DMS53 (cell line): ENCODE data around the gene CDC42BPG.

ENCODE experiments used
- DNase-seq: peaks from one replicate; lab custom pipeline; 2025; lab: John Stamatoyannopoulos, UW

The CDC42BPG gene

DNA sequence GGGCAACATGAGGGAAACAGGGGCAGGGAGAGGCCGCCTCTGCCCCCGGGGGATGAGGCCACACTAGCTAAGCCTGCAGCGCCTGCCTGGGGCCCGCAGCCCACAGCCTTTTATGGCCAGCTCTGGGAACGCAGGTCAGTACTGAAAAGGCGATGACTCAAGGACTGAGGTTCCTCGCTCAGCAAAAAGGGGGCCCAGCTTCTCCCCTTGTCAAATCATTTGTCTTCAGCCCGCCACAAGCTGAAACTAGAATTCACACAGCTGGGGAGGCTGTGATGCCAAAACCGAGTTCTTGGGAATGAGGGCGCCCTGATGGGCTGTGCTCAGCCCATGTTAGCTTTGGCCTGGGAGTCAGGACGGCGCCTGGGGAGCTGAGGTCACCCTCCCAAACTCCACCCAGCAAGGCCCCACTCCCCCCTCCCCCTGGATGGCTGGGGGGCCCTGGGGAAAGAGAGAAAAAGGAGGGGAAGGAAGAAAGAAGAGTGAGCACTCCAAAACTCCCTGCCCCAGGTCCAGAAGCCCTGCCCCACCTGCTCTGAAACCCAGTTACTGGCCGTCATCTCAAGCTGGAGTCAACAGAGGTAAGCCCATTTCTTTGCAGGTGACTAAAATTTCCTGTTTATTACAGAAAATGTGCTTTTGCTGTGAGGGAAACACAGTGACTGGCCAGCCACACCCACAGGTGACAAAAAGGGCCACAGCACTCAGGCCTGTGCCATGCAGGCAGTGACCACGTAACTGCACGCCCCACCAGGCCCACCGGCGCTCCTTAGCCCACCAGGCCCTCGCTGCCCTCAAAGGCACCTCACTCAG is 20.2 kb upstream of the CDC42BPG start:
- DNase-seq = no peak

GRCh38 chr11:64864135-64864472 is 19.7 kb upstream of the CDC42BPG start:
- no peak for DNase-seq

- DNase-seq = no peak
These were observed 19.1 kb upstream of the CDC42BPG start for GRCh38 chr11:64863391-64864060.

DNA sequence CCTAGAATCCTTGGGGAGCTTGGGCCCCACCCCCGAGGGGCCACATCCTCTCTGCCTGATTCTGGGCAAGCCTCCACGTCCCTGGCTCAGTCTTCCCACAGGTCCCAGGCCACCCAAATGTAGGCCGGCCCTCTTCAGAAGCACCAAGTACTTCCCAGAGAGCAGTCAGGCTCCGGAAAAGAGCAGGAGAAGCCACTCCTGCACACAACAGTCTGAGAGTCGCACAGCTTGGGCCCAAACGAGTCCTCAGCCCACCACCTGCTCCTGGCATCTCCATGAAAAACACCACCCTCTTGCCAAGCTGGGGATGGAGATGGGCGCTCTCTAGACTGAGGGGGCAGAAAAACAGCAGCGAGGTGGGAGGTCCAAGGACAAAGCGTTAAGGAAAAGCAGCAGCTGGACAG is 18.5 kb upstream of the CDC42BPG start:
- DNase-seq = no peak

DNA sequence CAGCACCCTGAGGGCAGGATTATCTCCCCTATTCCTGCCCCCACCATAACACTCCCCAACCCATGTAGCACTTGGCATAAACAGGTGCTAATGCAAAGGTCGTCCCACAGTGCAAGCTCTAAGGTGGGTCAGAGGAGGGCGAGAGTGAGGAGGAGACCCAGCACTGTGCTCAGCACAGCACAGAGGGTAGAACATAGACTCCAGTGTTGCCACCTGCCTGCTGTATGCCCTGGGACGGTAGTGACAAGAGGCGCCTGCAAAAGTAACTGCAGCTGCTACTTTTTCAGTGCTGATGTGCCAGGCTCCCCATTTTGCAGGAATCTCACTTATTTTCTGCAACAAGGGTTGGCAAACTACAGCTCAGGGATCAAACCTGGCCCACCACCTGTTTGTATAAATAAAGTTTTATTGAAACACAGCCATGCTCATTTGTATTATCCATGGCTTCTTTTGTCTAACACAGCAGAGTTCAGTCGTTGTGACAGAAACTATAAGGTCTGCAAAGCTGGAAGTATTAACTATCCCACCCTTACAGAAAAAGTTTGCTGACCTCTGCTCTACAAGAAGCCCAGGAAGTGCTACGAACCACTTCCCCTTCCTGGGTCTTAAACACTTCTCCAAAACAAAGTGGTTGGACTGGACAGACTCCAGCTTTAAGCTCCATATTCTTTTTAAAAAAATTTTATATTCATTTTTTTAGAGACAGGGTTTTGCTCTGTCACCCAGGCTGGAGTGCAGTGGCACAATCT is 16.9 kb upstream of the CDC42BPG start:
- DNase-seq = no peak

DNA sequence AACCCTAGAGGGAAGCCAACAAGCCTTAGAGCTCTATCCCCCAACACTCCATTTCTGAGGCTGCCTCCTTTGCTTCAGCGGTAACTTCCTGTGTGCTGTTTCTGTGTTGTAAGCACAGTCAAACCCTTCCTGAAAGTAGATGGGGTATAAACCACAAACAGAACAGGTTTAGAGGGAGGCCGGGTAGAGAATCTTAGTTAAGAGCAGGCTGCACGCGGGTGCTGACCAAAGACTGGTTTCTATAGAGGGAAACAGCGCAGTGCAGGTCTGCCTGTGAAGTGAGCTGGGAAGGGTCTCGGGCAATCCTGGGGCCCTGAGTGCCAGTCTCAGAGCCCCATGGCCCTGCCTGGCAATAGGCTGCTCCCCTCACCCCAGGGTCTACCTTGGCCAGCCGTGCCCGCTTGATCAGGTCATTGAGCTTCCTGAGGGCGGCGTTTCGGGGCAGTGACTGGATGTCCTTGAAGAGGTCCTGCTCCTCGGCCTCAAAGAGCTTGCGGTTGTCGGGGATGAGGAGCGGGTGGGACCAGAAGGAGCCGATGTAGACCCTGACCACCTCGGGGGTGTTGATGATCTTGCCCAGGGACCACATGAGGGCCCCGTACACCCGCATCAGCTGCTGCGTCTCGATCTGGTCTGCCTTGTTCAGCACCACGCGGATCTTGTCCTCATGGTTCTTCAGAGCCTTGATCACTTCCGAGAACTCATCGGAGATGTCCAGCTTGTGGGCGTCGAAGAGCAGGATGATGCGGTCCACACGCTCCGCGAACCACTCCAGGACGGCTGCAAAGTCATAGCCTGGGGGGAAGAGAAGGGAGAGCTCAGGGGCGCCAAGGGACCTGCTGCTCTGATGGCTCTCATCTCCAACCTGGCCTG is 15.3 kb upstream of the CDC42BPG start:
- DNase-seq = no peak

GRCh38 chr11:64858467-64859263 is 14.2 kb upstream of the CDC42BPG start:
- DNase-seq = no peak

DNA sequence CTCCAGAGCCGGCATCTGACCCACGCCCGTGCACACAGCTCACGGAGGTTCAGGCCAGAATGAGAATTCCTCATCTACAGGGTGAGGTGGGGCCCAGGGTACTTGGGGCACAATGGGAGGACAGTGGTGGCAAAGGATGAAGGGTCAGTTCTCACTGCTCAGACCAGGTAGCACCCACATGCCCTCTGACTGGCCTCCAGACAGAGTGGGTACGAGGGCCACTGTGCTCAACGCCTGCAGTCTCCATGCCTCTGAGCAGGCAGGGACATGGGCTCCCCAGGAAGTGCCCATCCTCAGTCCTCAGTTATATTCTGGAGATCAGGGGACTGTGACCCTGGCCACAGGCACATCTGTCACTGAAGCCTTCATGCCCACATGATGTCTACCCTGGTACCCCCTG is 13.0 kb upstream of the CDC42BPG start:
- no peak for DNase-seq

DNA sequence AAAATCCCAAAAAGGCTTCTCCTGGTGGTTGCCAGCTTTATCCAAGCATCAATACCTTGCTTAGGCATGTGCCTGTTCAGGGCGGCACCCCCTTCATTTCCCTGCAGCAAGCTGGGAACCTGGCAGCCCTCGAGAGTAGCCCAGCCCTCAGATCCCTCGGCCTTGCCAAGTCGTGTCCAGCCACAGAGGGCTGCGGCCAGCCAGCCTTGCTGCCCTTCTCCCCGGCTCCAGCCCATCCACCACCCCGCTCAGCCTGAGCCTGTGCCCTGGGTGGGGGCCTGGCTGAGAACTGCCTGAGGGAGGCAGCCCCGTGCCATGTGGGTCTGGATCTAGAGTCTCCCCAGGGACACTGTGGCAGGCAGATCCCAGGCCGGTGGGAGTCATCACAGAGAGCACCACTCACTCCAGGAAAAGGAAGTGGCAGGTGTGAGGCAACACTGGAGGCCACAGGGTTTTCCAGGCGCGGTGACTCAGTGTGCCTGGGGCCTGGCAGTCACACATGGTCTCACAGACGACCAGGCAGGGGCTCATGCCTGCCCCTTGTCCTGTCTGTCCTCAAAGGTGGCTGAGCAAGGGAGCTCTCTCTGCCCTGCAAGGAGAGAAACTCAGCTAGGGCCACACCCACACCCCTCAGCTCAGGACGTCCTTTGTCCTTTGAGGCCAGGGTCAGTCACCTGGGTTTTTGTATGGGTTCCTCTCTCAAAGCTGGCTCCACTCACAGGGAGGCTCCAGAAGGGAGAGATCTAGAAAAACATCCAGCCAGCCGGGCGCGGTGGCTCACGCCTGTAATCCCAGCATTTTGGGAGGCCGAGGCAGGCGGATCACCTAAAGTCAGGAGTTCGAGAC is 12.2 kb upstream of the CDC42BPG start:
- peak; percentile 90 for DNase-seq

- peak; percentile 48 for DNase-seq
These were observed 11.3 kb upstream of the CDC42BPG start for GRCh38 chr11:64855596-64856304.

- peak; percentile 95 for DNase-seq
These were observed 10.4 kb upstream of the CDC42BPG start for GRCh38 chr11:64854534-64855502.

DNA sequence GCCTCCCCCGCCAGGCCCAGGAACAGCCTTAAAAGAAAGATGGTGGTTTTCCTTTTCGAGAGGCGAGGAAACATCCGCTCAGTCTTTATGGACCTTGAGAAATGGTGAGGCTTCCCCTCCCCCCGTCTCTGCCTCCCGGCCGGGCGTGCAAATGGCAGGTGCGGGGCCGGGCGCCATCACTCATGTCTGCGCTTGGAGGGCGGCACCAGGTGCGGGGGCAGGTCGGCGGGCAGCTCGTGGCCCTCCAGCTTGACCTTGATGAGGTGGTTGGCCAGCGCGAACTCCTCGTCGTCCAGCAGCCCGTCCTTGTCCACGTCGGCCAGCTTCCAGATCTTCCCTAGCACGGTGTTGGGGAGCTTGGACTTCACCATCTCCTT is 9.7 kb upstream of the CDC42BPG start:
- no peak for DNase-seq

GRCh38 chr11:64853709-64854108 is 9.3 kb upstream of the CDC42BPG start:
- DNase-seq = no peak

GRCh38 chr11:64852804-64853509 is 8.5 kb upstream of the CDC42BPG start:
- no peak for DNase-seq

DNA sequence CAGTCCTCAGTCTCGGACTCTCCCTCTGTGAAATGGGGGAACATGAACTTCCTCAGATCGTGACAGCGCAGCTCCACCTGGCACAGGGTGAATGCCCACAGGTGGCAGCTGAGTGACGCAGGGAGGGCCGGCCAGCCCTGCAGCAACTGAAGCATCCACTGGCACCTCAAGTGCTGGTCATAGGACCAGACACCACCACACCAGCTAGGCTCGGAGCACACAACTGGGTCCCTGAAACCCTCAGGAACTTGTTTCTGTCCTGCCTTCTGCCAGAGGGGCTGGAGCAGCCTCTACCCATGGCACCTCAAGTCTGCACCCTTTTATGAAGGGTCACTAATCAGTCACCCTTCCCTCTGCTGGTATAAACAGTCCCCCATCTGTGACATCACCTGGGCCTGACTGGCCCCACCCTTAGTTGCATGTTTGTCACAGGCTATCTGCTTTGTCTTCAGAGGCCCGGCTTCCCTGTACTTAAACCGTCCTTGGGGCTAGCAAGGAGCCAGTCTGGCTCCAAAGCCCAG is 7.4 kb upstream of the CDC42BPG start:
- no peak for DNase-seq

DNA sequence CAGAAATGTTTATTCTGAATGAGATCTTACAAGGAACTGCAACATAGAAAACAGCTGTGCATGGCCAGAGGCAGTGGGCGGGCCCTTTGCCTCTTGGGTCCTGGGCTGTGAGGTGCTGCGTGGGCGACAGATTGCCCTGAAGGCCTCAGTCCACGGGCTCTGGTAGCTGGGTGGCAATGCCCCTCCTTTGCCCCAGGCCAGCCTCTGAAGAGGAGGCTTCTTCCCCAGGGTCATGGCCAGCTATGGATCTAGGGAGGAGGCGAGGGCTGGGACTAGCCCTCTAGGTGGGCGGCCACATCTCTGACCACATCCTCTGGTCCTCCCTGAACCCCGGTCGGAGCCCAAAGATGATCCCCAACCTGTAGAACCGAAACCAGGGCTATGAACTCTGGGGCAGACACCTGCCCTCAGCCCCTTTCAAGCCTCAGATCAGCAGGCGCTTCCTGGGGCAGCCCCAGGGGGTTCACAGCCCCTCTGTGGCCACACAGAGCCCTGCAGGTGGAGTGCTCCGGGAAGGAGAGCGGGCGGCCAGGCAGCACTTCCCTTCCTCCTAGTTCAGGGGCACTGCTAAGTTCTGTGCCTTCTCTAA is 6.6 kb upstream of the CDC42BPG start:
- no peak for DNase-seq
